Skeletal muscle satellite cell (primary cell): ENCODE results near the gene SOX6.

ENCODE experiments used
- H3K27me3 ChIP-seq: 2 replicates; pipeline ENCODE4 v1.7.0; 2013; ENCODE audit warnings: low read length; ENCODE audit not compliant: control insufficient read depth, insufficient read depth
- H3K36me3 ChIP-seq: 2 replicates; pipeline ENCODE4 v1.7.0; 2013; ENCODE audit warnings: mild to moderate bottlenecking, control low read depth, low read length; ENCODE audit not compliant: insufficient read depth
- H3K4me1 ChIP-seq: 2 replicates; pipeline ENCODE4 v1.7.0; 2013; ENCODE audit warnings: low read length; ENCODE audit not compliant: control insufficient read depth, insufficient read depth
- H3K4me2 ChIP-seq: 2 replicates; pipeline ENCODE4 v1.7.0; 2013; ENCODE audit warnings: mild to moderate bottlenecking, low read length
- H3K4me3 ChIP-seq: 2 replicates; pipeline ENCODE4 v1.7.0; 2013; ENCODE audit warnings: low read length
- H3K9ac ChIP-seq: 2 replicates; pipeline ENCODE4 v1.7.0; 2013; ENCODE audit warnings: mild to moderate bottlenecking, low read depth, low read length, moderate library complexity
- H3K9me3 ChIP-seq: replicated peaks from 2 replicates; pipeline ENCODE4 v1.7.0; 2013; ENCODE audit warnings: mild to moderate bottlenecking, control low read depth, low read length

Gene SOX6

GRCh38 chr11:16265022-16265421 is 91.3 kb downstream of the SOX6 start:
- H3K9ac ChIP-seq = no peak overlapping the region
- no peaks in the 10 kb centered on the region for H3K9me3 ChIP-seq
- no peak overlapping the region for H3K4me2 ChIP-seq
- H3K4me3 ChIP-seq = no peak overlapping the region
- no peaks in the 10 kb centered on the region for H3K4me1 ChIP-seq
- no peaks in the 10 kb centered on the region for H3K36me3 ChIP-seq
- no peaks in the 10 kb centered on the region for H3K27me3 ChIP-seq

- no peaks in the 10 kb centered on the region for H3K27me3 ChIP-seq
- H3K4me2 ChIP-seq = no peak overlapping the region
- no peak overlapping the region for H3K9ac ChIP-seq
- no peak overlapping the region for H3K4me3 ChIP-seq
- no peaks in the 10 kb centered on the region for H3K9me3 ChIP-seq
- H3K36me3 ChIP-seq = no peaks in the 10 kb centered on the region
- no peaks in the 10 kb centered on the region for H3K4me1 ChIP-seq
Observed at GRCh38 chr11:16262645-16262955, 93.7 kb downstream of the SOX6 start.

DNA sequence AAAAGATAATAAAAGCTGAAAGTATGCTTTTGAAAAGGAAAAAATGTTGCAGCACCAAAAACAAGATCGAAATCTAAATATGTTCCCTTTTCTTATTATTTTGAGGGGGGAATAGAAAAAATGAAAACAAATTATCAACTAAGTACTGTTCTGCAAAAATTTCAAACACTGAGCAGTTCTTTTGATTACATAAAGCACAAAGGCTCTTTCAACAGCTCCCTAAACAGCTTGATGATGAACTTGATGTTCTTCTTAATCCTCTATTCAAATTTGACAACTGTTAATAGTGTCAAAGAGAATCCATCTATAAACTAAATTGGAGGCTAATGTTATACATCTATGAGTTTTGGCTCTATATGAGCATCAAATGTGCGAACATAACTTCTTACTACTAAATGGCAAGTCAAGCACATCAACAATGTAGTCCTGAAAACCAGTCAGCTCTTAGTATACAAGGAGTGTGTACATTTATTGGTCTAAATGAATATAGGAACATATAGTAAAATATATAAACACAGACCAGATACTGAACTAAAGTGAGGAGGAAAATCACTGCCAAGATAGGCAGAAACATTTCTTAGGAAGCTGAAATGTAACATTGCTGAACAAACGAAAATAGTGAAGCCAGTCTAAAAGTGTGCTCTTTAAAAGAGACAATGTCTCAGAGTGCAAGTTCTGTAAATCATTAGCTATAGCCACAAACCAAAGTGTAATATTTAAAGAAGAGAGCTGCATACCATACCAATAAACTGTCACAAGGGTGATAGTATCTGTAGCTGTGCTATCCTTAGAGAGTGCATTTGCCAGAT is 94.3 kb downstream of the SOX6 start:
- no peaks in the 10 kb centered on the region for H3K4me1 ChIP-seq
- H3K4me2 ChIP-seq = no peak overlapping the region
- no peak overlapping the region for H3K4me3 ChIP-seq
- no peaks in the 10 kb centered on the region for H3K36me3 ChIP-seq
- no peaks in the 10 kb centered on the region for H3K27me3 ChIP-seq
- H3K9ac ChIP-seq = no peak overlapping the region
- no peaks in the 10 kb centered on the region for H3K9me3 ChIP-seq

DNA sequence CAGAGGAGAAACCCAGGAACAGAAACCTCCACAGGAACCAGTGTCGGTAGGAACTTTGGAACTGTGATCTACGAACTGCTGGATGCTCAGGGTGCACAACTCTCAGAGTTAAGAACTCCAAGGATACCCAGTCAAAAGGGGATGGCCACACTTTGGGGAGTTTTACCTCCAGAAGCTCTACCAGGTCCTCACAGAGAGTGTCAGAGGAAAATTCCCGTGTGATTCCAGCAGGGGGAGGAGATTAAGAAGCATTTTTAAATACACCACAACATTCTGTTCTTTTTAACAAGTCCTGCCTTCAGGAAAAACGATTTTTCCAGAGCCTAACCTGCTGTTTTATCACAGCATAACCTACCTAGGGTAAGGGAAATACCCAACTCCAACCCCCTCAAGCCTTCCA is 104.0 kb downstream of the SOX6 start:
- Histone ChIP-seq H3K27me3 (no peaks in the 10 kb centered on the region), H3K4me1 (no peaks in the 10 kb centered on the region), H3K36me3 (no peaks in the 10 kb centered on the region), H3K4me3 (no peak overlapping the region), H3K9ac (no peak overlapping the region), H3K9me3 (no peaks in the 10 kb centered on the region), H3K4me2 (no peak overlapping the region)

DNA sequence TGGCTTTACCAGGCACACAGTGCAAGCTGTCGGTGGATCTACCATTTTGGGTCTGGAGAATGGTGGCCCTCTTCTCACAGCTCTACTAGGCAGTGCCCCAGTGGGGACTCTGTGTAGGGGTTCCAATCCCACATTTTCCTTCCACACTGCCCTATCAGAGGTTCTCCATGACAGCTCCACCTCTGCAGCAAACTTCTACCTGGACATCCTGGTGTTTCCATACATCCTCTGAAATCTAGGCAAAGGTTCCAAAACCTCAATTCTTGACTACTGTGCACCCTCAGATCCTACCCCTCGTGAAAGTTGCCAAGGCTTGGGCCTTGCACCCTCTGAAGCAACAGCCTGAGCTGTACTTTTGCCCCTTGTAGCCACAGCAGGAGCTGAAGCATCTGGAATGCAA is 108.1 kb downstream of the SOX6 start:
- no peak overlapping the region for H3K9ac ChIP-seq
- H3K36me3 ChIP-seq = no peaks in the 10 kb centered on the region
- no peak overlapping the region for H3K4me2 ChIP-seq
- no peaks in the 10 kb centered on the region for H3K9me3 ChIP-seq
- H3K27me3 ChIP-seq = no peaks in the 10 kb centered on the region
- H3K4me1 ChIP-seq = no peaks in the 10 kb centered on the region
- H3K4me3 ChIP-seq = no peak overlapping the region

GRCh38 chr11:16242806-16243205 is 113.5 kb downstream of the SOX6 start:
- no peak overlapping the region for H3K4me2 ChIP-seq
- H3K4me1 ChIP-seq = no peaks in the 10 kb centered on the region
- no peak overlapping the region for H3K9ac ChIP-seq
- H3K27me3 ChIP-seq = no peaks in the 10 kb centered on the region
- no peaks in the 10 kb centered on the region for H3K36me3 ChIP-seq
- H3K4me3 ChIP-seq = no peak overlapping the region
- no peaks in the 10 kb centered on the region for H3K9me3 ChIP-seq

DNA sequence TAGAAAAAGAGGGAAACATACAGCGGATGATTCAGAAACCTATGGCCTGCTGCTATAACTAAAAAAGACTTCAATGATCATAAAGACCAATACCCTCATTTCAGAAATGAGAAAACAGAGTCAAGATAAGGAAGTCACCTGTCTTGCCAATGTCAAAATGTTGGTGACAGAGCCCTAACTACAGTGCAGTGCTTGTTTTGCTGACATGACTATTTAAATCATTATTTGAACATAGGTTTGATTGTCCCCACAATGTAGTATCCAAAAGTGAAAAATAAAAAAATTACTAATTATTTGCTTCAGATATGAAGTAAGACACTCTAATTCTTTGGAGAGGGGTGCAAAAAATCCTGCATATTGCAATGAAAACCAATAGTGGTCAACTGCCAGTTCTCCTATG is 115.7 kb downstream of the SOX6 start:
- no peaks in the 10 kb centered on the region for H3K9me3 ChIP-seq
- no peaks in the 10 kb centered on the region for H3K27me3 ChIP-seq
- H3K36me3 ChIP-seq = no peaks in the 10 kb centered on the region
- no peak overlapping the region for H3K4me3 ChIP-seq
- H3K4me1 ChIP-seq = no peaks in the 10 kb centered on the region
- H3K9ac ChIP-seq = no peak overlapping the region
- H3K4me2 ChIP-seq = no peak overlapping the region

DNA sequence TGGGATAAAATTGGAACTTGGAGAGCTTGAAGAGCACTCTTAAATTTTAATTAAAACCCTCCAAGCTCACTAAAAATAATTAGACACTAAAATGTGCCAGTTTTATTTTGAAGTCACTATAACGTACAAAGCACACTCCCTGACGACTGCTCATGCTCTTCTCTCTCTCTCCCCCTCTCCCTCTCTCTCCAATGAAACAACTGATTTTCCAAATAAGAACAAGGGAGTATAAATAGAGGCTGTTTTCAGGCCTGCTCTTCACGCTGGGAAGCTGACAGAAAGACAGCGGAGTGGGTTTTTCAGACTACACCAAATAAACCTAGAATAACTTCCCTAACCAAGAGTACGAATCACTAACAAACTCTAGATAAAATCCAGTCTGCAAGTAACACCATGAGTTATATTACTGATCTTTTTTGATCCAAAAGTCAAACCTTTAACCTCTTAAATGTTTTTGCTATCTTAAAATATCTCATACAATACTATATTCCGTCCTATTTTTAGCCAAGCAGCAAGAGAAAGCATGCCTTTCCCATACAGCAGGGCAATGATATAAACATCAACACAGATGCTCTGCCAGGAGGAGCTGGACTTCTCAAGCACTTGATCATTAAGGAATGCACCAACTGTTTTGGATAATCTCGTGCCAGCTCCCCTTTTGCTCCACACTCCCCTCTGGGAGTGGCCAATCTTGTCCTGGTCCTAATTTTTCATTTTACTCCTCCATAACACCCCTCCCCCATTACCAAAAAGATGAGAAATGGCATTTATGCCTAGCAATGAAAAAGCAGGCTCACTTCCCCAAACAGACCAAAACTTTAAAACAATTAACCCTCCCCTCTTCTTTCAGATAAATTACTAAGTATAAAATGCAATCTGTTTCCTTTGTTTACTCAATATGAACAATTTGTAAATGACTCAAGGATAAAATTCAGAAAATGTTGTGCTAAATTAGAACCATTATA is 116.9 kb downstream of the SOX6 start:
- Histone ChIP-seq H3K4me1 (no peaks in the 10 kb centered on the region), H3K27me3 (no peaks in the 10 kb centered on the region), H3K9ac (no peak overlapping the region), H3K36me3 (no peaks in the 10 kb centered on the region), H3K4me3 (no peak overlapping the region), H3K9me3 (no peaks in the 10 kb centered on the region), H3K4me2 (no peak overlapping the region)

DNA sequence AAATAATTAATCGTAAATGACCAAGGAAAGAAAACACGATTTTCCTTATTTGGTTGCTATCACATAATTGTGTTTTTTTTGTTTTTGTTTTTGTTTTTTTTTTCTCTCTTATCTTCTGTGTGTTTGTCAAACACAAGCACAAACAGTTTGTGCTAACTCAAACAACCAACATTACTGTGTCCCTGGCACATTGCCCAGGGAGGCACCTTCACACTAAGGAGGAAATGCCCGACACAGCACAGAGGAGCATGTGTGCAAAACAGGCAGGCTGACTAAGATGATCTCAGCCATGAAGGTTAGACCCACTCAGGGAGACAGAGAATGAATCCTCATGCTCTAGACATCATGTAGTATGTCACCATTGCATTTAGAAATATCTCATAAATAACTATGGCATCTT is 130.1 kb downstream of the SOX6 start:
- Histone ChIP-seq H3K27me3 (no peaks in the 10 kb centered on the region), H3K4me2 (no peak overlapping the region), H3K4me1 (no peaks in the 10 kb centered on the region), H3K9me3 (no peaks in the 10 kb centered on the region), H3K9ac (no peak overlapping the region), H3K4me3 (no peak overlapping the region), H3K36me3 (no peaks in the 10 kb centered on the region)

DNA sequence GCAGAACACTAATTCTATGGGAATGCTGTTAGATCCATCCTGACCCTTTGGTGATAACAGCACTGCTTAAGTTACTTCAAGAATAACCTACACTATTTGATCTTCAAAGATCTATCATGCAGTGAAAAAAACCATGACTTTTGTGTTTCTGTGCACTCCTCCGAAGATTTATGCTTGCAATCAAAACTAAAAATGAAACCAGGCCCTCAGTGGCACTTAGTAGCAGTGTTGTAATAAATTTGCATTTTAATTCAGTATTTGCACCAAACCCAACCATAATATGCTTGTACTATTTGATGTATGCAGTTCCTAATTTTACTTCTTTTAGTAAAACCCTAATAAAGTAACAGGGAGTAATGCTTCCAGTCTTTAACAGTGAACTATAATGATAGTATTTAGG is 130.7 kb downstream of the SOX6 start:
- Histone ChIP-seq H3K4me1 (no peaks in the 10 kb centered on the region), H3K9me3 (no peaks in the 10 kb centered on the region), H3K9ac (no peak overlapping the region), H3K36me3 (no peaks in the 10 kb centered on the region), H3K27me3 (no peaks in the 10 kb centered on the region), H3K4me3 (no peak overlapping the region), H3K4me2 (no peak overlapping the region)

DNA sequence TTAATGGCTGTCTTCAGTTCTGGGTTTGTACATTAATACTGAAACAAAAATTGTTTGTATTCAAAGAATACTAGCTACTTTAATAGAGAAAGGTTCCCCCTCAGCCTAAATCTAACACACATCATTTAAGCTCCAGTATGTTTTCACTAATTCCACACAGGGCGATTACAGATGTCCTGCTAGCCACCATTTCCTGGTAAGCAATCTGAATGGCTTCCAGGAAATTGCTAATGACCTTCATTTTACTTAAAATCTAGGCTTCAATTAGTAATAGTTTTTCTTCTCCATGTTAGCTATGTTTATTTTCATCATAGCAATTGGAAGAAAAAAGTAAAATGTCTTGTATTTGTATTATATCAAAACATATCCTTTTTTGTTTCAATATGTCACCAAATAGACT is 132.8 kb downstream of the SOX6 start:
- H3K36me3 ChIP-seq = no peaks in the 10 kb centered on the region
- H3K4me1 ChIP-seq = no peaks in the 10 kb centered on the region
- no peaks in the 10 kb centered on the region for H3K9me3 ChIP-seq

More for the DNA sequence above, 132.8 kb downstream of the SOX6 start:
- H3K4me2 ChIP-seq = no peak overlapping the region
- no peak overlapping the region for H3K9ac ChIP-seq
- no peaks in the 10 kb centered on the region for H3K27me3 ChIP-seq
- H3K4me3 ChIP-seq = no peak overlapping the region
